ENCODE results near the gene RNF167. TPM values are rescaled to one million over a fixed set of nuclear protein-coding genes. Genes with fewer than 3 reads are reported as not detected.

Gene RNF167
- total RNA-seq, 1 experiment from 2014 or later = 31.8 TPM

- peak; percentile 79 for DNase-seq (ENCODE audit: low read depth)
Observed at GRCh38 chr17:4953451-4953961, 13.4 kb downstream of the RNF167 start.

GRCh38 chr17:4955091-4955490 lies 15.0 kb downstream of the RNF167 start:
- no peak for DNase-seq (ENCODE audit: low read depth)

- no peak for DNase-seq (ENCODE audit: low read depth)
Observed at GRCh38 chr17:4956493-4957061, 16.5 kb downstream of the RNF167 start.

- DNase-seq (ENCODE audit: low read depth) = no peak
Observed at GRCh38 chr17:4958102-4958501, 18.0 kb downstream of the RNF167 start.

- DNase-seq (ENCODE audit: low read depth) = no peak
Observed at GRCh38 chr17:4959261-4959965, 19.3 kb downstream of the RNF167 start.

GRCh38 chr17:4960279-4960922 lies 20.3 kb downstream of the RNF167 start:
- DNase-seq (ENCODE audit: low read depth) = no peak

- DNase-seq (ENCODE audit: low read depth) = no peak
Observed at GRCh38 chr17:4965311-4965986, 25.4 kb downstream of the RNF167 start.

GRCh38 chr17:4966844-4967538 lies 26.9 kb downstream of the RNF167 start:
- DNase-seq (ENCODE audit: low read depth) = peak; percentile 100

GRCh38 chr17:4967539-4968485 lies 27.7 kb downstream of the RNF167 start, which contains the start of gene SPAG7:
TSS of gene SPAG7 (minus strand) at chr17:4967817. CDS start at chr17:4967804, 13 bp downstream.
- DNase-seq (ENCODE audit: low read depth) = peak; percentile 99

GRCh38 chr17:4968486-4969046 lies 28.5 kb downstream of the RNF167 start:
- peak; percentile 77 for DNase-seq (ENCODE audit: low read depth)

- DNase-seq (ENCODE audit: low read depth) = peak; percentile 91
Observed at GRCh38 chr17:4969047-4969550, 29.0 kb downstream of the RNF167 start.

GRCh38 chr17:4969551-4970173 lies 29.6 kb downstream of the RNF167 start:
- DNase-seq (ENCODE audit: low read depth) = no peak

- DNase-seq (ENCODE audit: low read depth) = no peak
Observed at GRCh38 chr17:4970273-4970672, 30.2 kb downstream of the RNF167 start.

GRCh38 chr17:4971826-4972225 lies 31.8 kb downstream of the RNF167 start:
- no peak for DNase-seq (ENCODE audit: low read depth)

GRCh38 chr17:4972322-4972721 lies 32.3 kb downstream of the RNF167 start:
- DNase-seq (ENCODE audit: low read depth) = no peak

- DNase-seq (ENCODE audit: low read depth) = no peak
Observed at GRCh38 chr17:4972752-4973151, 32.7 kb downstream of the RNF167 start.

- DNase-seq (ENCODE audit: low read depth) = no peak
Observed at GRCh38 chr17:4973256-4974114, 33.4 kb downstream of the RNF167 start.

- DNase-seq (ENCODE audit: low read depth) = no peak
Observed at GRCh38 chr17:4974115-4974670, 34.1 kb downstream of the RNF167 start.
